SU-DHL-6 (cell line): Measurements from ENCODE around the gene SP7.

Source experiments
- H2AFZ ChIP-seq: fragments of 200-600 bp; sonication (generic); 2 replicates; pipeline ENCODE4 v1.6.1; 2014; ENCODE audit warnings: low read depth, mild to moderate bottlenecking, moderate library complexity, mixed read lengths, antibody characterized with exemption, low read length; ENCODE audit not compliant: severe bottlenecking
- H3F3A ChIP-seq: fragments of 200-600 bp; shearing (Covaris generic); 2 replicates; pipeline ENCODE4 v1.6.0; 2016; ENCODE audit warnings: antibody characterized with exemption, mild to moderate bottlenecking; ENCODE audit not compliant: insufficient read depth
- H3K27ac ChIP-seq: fragments of 200-600 bp; sonication (generic); 2 replicates; pipeline ENCODE4 v1.5.1; 2016; ENCODE audit warnings: low read depth, mild to moderate bottlenecking, low read length, moderate library complexity, mixed read lengths
- H3K27me3 ChIP-seq: fragments of 200-600 bp; sonication (generic), shearing (Covaris generic); 2 replicates; pipeline ENCODE4 v1.6.0; 2014; ENCODE audit warnings: mild to moderate bottlenecking, low read length
- H3K36me3 ChIP-seq: fragments of 200-600 bp; sonication (generic); 2 replicates; pipeline ENCODE4 v1.6.1; 2014; ENCODE audit warnings: mild to moderate bottlenecking, low read length, mixed read lengths
- H3K4me2 ChIP-seq: fragments of 300-600, 200-600 bp; shearing (Covaris generic), sonication (generic); 2 replicates; pipeline ENCODE4 v1.6.0; 2014; ENCODE audit warnings: low read length, low read depth, mild to moderate bottlenecking; ENCODE audit not compliant: poor library complexity, severe bottlenecking
- H3K4me3 ChIP-seq: fragments of 200-600 bp; sonication (generic); 2 replicates; pipeline ENCODE4 v1.5.1; 2014; ENCODE audit warnings: antibody characterized with exemption, low read length, mild to moderate bottlenecking, mixed read lengths; ENCODE audit not compliant: insufficient read depth, poor library complexity, severe bottlenecking
- H3K79me2 ChIP-seq: fragments of 200-600 bp; sonication (generic); 2 replicates; pipeline ENCODE4 v1.6.1; 2014; ENCODE audit warnings: mild to moderate bottlenecking, low read length, moderate library complexity; ENCODE audit not compliant: insufficient read depth
- H3K9ac ChIP-seq: fragments of 200-600 bp; sonication (generic); 2 replicates; pipeline ENCODE4 v1.7.0; 2014; ENCODE audit warnings: mild to moderate bottlenecking, low read length
- H3K9me2 ChIP-seq: fragments of 200-600 bp; sonication (generic); replicated peaks from 2 replicates; pipeline ENCODE4 v1.6.1; 2014; ENCODE audit warnings: low read length; ENCODE audit not compliant: insufficient read depth
- H3K9me3 ChIP-seq: fragments of 200-600 bp; sonication (generic); 2 replicates; pipeline ENCODE4 v1.6.1; 2014; ENCODE audit warnings: low read length, mixed read lengths; ENCODE audit not compliant: insufficient read depth
- H4K20me1 ChIP-seq: fragments of 200-600 bp; sonication (generic); 2 replicates; pipeline ENCODE4 v1.6.1; 2014; ENCODE audit warnings: low read depth, mild to moderate bottlenecking, antibody characterized with exemption, low read length, moderate library complexity, mixed read lengths
- CTCF ChIP-seq: fragments of 200-600 bp; sonication (generic); IDR thresholded peaks from one replicate; pipeline ENCODE4 v1.5.1; 2017; ENCODE audit warnings: antibody characterized with exemption, mild to moderate bottlenecking, low read length, moderate library complexity; ENCODE audit not compliant: insufficient read depth, poor library complexity, severe bottlenecking
- EZH2phosphoT487 ChIP-seq: fragments of 200-600 bp; sonication (generic), shearing (Covaris generic); conservative IDR thresholded peaks from 2 replicates; pipeline ENCODE4 v1.6.1; 2018; ENCODE audit warnings: mild to moderate bottlenecking, antibody characterized with exemption, low read length, moderate library complexity, mixed read lengths

Gene SP7

DNA sequence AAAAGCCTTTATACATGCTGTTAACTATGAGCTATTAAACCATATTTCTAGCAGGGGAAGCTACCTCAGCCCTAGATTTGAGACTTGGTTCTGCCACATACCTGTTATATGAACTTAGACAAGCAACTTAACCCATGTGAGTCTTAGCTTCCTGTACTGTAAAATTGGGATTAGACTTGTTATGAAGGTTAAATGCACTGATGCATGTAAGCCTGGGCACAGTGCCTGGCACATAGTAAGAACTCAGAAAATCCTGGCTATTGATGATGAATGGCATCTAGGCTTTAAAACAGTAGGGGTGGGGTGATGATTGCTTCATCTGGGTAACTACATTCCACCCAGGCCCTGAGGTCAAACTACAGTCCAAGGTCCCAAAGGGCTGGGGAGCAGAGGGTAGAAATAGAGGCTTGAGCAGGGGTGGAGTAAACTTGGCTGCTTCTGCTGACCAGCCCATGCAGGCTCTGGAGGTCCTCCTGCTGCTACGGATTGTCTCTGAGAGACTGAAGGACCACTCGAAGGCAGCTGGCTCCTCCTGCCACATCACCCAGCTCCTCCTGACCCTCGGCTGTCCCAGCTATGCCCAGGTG lies 56.8 kb downstream of the SP7 start:
- Histone ChIP-seq H3K9me2 (no peaks in the 10 kb centered on the region), H2AFZ (no peak overlapping the region), H3K27ac (no peak overlapping the region), H3K9ac (no peak overlapping the region), H3K4me2 (no peak overlapping the region), H3K4me3 (no peak overlapping the region), H3K79me2 (no peaks in the 10 kb centered on the region), H3K27me3 (no peaks in the 10 kb centered on the region), H3K36me3 (peaks cover 30% of the 10 kb centered on the region), H3F3A (0 out of 2 replicates have a peak, but pooled peaks cover 4% of the 10 kb centered on the region), H4K20me1 (no peaks in the 10 kb centered on the region), H3K9me3 (no peaks in the 10 kb centered on the region)
- TF ChIP-seq CTCF (no peak), EZH2phosphoT487 (no peak)

- no peak overlapping the region for H3K4me2 ChIP-seq
- H3K9me3 ChIP-seq, result no peaks in the 10 kb centered on the region
- peaks cover 24% of the 10 kb centered on the region; the same call in 1 of the 2 replicates for H3K36me3 ChIP-seq
- no peak overlapping the region for H2AFZ ChIP-seq
- H4K20me1 ChIP-seq, result no peaks in the 10 kb centered on the region
- H3K4me3 ChIP-seq, result no peak overlapping the region
- H3K9ac ChIP-seq, result no peak overlapping the region
- TF ChIP-seq EZH2phosphoT487 (no peak), CTCF (no peak)
- no peaks in the 10 kb centered on the region for H3F3A ChIP-seq
- no peaks in the 10 kb centered on the region for H3K9me2 ChIP-seq
- no peaks in the 10 kb centered on the region for H3K79me2 ChIP-seq
- no peak overlapping the region for H3K27ac ChIP-seq
- no peaks in the 10 kb centered on the region for H3K27me3 ChIP-seq
Measured at GRCh38 chr12:53277981-53278380, 58.2 kb downstream of the SP7 start.
